Measurements from ENCODE around the gene ARSI.

Gene ARSI

GRCh38 chr5:150293091-150293941 lies 9.4 kb downstream of the ARSI start:
- DNase-seq, result no peak

GRCh38 chr5:150291388-150292385 lies 11.0 kb downstream of the ARSI start:
- DNase-seq, result peak; percentile 53

- DNase-seq, result no peak
These were observed 12.9 kb downstream of the ARSI start, which contains the start of gene CAMK2A for GRCh38 chr5:150289551-150290390. Gene CAMK2A, minus strand, starts transcription at chr5:150289773. Its CDS starts 148 bp downstream, at chr5:150289625.

GRCh38 chr5:150288791-150289190 lies 13.9 kb downstream of the ARSI start:
- DNase-seq, result no peak

GRCh38 chr5:150288361-150288760 lies 14.3 kb downstream of the ARSI start:
- no peak for DNase-seq

GRCh38 chr5:150286820-150287219 lies 15.9 kb downstream of the ARSI start:
- no peak for DNase-seq

GRCh38 chr5:150285114-150285513 lies 17.6 kb downstream of the ARSI start:
- peak; percentile 35 for DNase-seq

GRCh38 chr5:150284311-150284710 lies 18.4 kb downstream of the ARSI start:
- DNase-seq, result no peak

- DNase-seq, result no peak
These were observed 18.8 kb downstream of the ARSI start for GRCh38 chr5:150283904-150284303.

- no peak for DNase-seq
These were observed 20.7 kb downstream of the ARSI start for GRCh38 chr5:150281987-150282386.

- no peak for DNase-seq
These were observed 23.2 kb downstream of the ARSI start for GRCh38 chr5:150279330-150280020.

GRCh38 chr5:150278916-150279315 lies 23.8 kb downstream of the ARSI start:
- peak; percentile 89 for DNase-seq

- peak; percentile 46 for DNase-seq
These were observed 24.5 kb downstream of the ARSI start for GRCh38 chr5:150278046-150278730.

- DNase-seq, result no peak
These were observed 25.7 kb downstream of the ARSI start for GRCh38 chr5:150277043-150277442.

- no peak for DNase-seq
These were observed 27.9 kb downstream of the ARSI start for GRCh38 chr5:150274811-150275210.

- DNase-seq, result peak; percentile 60
These were observed 30.2 kb downstream of the ARSI start for GRCh38 chr5:150272531-150272930.

- no peak for DNase-seq
These were observed 30.8 kb downstream of the ARSI start for GRCh38 chr5:150271923-150272322.

GRCh38 chr5:150271296-150271692 lies 31.4 kb downstream of the ARSI start:
- no peak for DNase-seq

- no peak for DNase-seq
These were observed 32.0 kb downstream of the ARSI start for GRCh38 chr5:150270541-150271295.

- DNase-seq, result peak; percentile 19
These were observed 35.8 kb downstream of the ARSI start for GRCh38 chr5:150266871-150267291.
